IPS DF 4.7 (cell line): ENCODE measurements around the gene PPP1R1A.

Experiments
- DNase-seq: peaks from one replicate; pipeline ENCODE4 v3.0.0-alpha.2; 2013; ENCODE audit warnings: low spot score; ENCODE audit errors: extremely low read depth

The PPP1R1A gene

DNA sequence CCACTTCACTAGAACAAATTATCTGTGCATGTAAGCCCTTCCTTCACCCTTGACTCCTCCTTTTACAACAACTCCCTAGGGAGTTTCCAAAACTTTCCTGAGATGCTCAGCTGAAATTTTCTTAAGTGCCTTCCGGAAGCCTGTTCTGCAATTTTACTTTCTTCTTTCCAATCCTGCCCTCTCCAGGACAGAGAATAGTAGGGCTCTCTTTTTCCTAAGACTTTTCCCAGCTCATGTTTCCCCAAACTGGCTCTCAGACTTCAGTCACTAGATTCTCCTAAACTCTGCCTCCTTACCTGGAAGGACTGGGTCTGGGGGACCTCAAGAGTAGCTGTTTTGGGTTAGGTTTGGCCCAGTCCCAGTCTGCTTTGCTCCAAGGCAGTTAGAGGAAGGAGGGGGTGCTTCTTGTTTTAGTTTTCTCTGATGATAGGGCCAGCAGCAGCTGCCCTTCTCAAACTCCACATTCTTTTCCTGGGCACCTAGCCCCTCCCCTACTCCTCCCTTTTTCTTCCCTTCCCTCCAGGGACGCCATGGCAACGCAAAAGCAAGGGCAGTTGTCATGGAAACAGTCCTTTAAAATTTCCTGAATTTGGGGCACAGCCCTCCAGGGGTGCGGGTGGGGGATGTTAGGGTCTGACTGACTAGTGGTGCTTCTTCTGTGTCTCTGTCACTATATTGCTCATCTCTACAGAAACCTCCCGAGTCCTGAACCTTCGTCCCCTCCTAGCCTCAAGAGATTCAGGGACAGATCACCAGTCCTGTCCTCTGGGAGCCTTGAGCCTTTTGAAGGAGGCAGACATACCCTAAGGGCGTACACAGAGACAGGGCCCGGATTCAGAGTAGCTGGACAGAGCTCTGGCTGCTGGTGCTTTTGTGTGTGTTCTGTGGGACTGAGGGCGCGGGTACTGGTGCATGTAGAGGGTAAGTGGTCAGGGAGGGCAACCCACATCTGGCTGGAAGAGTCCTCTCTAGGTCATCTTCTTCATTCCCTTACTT, 17.0 kb downstream of the PPP1R1A start:
- DNase-seq: no peak

DNA sequence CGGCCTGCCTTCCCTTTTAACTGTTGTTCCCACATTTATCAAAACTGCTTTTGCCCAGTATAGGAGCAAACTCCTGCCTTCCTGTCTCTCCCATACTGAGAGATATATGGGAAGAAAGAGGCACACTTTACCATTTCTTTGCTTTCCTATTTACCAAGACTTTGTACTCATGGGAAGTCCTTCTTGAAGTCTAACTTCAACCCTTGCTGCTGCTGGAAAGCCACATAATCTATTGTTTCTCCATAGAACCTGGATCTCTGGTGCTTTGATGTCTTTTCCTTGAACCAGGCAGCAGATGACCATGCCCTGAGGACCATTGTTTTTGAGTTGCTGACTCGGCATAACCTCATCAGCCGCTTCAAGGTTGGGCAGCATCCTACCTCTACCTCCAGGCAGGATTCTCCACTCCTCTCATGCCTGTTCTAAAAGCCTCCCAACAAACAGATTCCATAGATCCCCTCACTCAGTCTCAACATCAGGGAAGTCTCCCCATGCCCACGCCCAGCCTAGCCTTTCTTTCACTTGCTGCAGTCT, 18.4 kb downstream of the PPP1R1A start:
- no peak for DNase-seq

DNA sequence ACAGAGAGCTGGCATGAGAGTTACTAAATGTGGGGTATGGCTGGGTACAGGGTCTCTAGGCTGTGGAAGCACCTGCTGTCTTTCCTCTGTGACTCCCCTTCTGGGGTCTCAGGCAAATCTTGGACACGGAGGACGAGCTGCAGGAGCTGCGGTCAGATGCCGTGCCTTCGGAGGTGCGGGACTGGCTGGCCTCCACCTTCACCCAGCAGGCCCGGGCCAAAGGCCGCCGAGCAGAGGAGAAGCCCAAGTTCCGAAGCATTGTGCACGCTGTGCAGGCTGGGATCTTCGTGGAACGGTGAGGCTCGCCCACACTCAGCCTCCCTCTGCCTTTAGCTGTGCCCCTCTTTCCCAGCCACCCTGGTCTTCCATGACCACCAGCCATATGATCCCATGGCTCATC, 19.4 kb downstream of the PPP1R1A start:
- DNase-seq: no peak

DNA sequence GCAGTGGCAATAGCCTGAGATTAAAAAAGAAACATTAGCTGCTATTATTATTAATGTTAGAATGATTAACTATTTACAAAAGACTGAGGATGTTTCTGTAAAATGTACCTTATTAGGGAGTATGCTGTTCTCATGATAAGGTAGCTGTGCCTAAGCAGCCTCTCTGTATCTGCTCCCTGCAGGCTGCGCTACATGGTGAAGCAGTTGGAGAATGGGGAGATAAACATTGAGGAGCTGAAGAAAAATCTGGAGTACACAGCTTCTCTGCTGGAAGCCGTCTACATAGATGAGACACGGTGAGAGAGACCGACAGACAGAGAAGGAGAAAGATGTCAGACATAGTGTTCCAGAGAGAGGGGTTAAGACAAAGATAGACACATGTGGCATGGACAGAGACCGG, 21.7 kb downstream of the PPP1R1A start:
- DNase-seq: no peak

DNA sequence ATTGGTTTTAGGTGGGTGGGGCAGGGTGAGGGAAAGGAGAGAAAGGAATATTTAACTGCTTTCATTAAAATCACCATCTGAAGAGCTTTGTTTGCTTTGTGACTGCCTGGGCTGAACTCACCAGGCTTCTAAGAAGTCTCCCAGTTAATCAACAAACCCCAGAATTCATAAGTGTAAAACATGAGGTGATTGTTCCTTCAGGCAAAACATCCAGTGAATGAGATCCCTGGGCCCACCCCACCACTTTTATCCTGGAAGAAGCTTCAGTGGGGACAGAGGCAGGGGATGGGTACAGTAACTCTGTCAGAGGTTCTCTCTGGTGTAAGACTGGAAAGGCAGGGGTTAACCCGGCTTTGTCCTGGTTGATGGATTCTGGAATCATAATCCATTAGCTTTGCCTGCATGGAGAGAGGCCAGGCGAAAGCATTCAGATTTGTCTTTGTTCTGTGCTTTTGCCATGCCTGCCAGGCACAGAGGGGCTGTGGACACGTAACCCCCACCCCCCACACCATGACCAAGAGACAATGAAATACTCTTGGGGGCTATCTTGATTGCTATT, 22.4 kb downstream of the PPP1R1A start:
- no peak for DNase-seq

DNA sequence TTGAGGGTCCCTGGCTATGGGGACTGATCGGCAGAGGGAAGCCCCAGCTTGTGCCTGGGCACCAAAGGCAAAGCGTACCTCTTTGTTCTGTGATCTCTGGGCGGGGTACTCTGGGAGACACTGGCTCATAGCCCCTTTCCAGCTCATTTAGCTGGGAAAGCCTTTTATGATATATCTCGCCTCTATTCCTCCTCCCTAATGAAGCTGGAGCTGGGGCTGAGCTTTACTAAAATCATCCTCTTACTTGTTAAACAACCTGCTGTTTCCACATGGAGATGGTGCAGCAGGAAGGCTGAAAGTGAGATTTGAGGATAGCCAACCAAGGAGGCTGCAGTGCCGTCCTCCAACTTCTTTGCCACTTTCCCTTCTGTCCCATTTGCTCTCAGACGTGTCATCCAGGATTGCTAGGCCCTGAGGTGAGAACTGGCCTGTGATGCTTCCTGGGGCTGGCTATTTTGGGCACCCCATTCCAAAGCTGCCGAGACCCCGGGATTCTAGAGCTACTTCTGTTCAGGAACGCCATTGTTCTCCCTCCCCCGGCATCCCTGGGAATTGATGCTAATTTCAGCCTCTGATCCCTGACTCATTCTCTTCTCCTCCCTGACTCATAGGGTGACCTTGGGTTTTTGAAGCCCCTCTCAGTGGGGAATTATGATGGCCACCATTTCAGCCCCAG, 23.0 kb downstream of the PPP1R1A start:
- no peak for DNase-seq

DNA sequence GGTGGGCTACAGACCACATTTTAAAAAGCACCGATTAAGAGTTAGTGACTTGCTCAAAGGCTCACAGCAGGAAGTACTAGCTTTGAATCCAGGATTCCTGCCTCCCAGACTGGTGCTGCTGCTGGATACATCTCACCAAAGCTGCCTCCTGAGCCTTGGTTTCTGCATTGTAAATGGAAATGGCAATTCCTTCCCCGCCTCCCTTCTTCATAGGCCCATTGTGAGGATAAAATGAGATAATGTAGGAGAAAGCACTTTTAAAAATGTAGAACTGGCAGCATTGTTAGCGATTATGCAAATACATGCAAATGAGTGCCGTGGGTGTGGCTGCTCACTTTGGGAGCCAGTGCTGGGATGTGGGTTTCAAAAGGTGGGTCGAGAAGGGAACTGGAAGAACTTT, 23.7 kb downstream of the PPP1R1A start:
- DNase-seq: peak; percentile 83

DNA sequence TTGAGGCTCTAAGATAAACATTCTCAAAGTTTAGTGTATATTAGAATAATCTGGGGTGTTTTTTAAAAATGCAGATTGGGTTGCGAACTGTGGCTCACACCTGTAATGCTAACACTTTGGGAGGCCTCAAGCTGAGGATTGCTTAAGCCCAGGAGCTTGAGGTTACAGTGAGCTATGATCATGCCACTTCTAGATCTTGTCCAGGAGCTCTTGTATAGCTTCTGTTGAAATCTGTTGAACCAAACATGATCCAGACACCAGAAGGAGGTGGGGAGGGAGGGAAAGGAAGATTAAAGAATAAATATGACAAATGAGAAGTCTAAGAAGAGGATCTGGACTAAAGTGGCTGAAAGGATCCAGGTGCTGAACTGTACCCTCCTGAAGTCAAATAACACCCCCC, 24.7 kb downstream of the PPP1R1A start:
- DNase-seq: no peak

DNA sequence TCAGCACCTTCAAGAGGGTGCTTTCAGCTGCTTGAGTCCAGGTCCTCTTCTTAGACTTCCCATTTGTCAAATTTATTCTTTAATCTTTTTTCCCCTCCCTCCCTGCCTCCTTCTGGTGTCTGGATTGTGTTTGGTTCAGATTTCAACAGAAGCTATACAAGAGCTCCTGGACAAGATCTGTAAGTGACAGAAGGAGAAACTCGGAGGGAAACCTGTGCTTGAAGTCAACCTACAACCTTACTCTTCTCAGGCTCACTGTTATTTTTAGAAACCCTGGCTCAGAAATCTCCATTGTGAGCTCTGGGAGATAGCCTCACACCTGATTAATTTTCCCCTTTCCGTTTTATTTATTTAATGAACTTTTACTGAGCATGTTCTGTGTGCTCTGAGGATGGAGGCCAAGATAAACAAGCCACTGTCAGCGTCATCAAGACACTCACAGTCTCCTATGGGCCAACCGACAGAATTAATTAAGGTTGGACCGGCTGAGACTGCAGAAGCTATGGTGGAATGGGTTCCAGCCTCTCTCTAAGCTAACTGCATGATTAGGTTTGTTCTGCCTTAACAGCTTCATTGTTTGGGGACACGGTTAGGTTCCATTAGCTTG, 25.6 kb downstream of the PPP1R1A start:
- DNase-seq: no peak

DNA sequence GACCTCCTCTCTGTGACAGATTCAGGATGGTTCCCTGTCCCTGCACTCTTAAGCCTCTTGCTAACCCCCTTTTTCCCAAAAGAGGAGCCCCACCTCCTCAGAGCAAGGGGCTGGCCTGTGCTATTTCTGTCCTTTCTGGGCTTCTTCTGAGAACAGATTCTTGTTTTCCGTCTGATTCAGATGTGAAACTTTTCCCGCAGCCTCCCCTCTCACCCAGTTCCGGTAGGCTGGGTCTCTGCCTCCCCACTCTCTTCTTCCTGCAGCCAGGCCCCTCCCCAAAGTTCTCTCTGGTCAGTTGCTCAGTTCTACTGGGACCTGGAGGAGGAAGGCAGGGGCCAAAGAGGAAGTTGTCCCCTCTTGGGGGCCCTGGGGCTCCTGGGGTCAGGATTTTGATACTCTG, 27.3 kb downstream of the PPP1R1A start:
- no peak for DNase-seq

DNA sequence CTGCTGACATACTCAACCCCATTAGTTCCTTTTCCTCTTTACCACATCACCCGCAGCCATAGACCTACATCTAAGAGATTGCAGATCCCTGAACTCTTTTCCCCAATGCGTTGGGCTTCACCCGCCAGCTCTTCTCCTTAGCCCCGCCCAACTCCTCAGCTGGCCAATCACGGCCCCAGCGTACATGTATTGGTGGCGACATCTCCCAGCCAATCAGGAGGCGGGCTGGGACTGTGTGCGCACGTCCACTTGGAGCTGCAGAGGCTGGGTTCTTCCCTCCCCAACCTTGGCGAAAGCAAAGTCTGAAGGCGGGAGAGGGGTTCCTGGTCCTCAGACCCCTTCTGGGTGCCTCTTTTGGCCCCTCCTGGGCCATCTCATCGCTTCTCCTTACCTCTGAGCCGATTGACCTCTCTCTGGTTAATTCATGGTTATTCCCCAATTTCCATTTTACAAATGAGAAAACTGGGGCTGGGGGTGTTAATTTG, 28.0 kb downstream of the PPP1R1A start:
- peak; percentile 60 for DNase-seq

DNA sequence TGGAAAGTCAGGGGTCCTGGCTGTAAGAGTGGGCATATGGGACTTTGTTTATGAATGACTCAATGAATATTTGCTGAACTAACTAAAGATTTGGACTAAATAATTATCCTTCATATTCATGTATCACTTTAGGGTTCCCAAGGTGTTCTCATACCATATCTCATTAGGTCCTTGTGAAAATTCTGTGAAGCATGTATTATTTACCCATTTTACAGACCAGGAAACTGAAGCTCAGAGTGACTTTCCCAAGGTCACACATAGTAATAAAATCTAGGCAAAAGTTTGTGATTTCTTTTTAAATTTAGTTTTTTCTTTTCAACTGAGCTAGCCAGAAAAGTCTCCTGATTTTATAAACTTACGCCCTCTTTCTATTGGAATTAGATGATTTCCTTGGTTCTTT, 29.7 kb downstream of the PPP1R1A start:
- no peak for DNase-seq

DNA sequence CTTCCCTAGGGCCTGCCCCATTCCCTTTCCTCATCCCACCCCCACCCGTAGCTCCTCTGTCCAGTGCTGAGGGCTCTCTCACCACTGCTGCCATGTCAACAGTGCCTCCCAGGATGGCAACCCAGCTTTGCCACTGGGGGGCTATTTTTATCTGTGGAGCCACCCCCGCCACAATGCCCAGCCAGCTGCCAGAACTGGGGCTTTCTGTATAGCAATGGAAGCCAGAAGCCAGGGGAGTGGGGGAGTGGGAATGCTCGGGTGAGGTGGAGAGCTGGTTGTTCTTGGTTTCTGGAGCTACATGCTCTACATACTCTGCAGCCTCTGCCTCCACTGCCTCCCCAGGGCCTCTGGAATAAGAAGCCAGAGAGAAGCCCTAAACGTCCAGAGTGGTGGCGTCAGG, 30.1 kb downstream of the PPP1R1A start:
- no peak for DNase-seq

DNA sequence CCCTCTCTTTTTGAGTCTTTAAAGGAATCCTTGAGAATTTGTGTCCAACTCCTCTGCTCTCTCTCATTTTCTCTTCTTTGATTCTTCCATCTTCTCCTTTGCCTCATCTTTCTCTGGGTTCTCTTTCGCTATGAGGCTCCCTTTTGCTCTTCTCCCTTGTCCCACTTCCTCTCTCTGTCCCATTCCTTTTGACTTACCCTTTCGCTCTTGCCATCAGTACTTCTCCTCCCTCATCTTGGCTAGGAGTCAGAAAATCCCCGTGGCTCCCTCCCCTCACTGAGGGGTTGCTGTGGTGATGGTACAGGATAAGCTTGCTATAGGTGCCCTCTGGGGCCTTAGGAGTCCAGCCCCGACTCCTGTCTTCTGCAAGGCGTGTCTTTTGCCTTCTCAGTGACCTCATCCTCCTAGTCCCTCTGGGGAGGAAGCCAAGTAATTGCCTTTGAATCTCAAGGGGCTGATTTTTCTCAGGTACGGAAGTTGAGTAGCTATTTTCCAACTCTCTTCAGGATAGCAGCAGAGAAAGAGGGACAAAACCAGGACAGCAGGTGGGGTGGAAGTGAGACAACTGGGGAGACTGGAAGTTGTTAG, 32.7 kb downstream of the PPP1R1A start:
- no peak for DNase-seq

DNA sequence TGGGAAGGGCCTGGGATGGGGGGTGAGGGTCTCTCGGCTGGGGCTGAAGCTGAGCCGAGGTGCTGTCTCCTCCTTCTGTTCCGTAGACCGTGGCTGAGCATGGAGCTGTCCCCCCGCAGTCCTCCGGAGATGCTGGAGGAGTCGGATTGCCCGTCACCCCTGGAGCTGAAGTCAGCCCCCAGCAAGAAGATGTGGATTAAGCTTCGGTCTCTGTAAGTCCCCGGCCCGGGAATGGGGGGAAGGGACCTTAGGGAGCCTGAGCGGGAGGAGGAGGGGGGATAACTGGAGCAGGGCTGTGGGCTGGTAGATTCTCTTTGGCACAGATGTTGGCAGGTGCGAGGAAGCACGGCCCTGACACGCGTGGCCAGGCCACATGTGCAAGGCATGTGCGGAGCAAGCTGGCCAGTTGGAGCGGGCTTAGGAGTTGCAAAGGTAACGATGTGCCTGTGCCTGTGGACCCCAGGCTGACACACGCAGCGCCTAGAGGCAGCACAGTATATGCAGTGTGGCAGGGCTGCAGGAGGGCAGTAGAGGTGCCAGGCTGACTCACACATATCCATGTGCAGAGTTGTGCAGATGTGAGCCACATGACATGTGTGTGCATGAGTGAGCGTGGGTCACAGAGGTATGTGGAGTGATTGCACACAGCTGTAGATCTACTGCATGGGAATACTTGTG, 38.5 kb downstream of the PPP1R1A start:
- no peak for DNase-seq

DNA sequence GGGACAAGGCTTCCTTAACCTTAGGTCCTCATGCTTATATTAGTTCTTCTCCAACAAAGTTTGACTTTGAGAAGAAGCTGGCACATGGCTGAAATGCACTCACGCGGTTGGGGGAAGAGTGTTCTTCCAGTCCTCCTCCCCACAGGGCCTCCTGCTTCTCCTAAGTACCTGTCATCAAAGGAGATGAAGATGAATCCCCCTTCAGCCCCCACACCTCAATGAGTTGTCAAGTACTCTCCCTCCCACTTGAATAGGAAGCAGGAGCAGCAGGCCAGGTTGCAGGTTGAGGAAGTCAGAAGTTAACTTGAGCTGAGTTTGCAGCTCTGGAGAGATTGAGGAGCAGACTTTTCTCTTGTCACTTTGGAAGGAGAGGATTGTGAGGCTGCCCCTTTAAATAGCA, 41.9 kb downstream of the PPP1R1A start:
- DNase-seq: no peak

DNA sequence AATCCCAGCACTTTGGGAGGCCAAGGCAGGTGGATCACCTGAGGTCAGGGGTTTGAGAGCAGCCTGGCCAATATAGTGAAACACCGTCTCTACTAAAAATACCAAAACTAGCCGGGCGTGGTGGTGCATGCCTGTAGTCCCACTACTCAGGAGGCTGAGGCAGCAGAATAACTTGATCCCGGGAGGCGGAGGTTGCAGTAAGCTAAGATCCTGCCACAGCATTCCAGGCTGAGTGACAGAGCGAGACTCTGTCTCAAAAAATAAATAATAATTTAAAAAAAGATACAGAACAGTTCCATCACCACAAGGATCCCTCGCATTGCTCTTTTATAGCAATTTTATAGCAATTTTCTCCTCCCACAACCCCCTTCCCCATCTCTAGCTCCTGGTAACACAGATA, 43.7 kb downstream of the PPP1R1A start:
- DNase-seq: no peak

DNA sequence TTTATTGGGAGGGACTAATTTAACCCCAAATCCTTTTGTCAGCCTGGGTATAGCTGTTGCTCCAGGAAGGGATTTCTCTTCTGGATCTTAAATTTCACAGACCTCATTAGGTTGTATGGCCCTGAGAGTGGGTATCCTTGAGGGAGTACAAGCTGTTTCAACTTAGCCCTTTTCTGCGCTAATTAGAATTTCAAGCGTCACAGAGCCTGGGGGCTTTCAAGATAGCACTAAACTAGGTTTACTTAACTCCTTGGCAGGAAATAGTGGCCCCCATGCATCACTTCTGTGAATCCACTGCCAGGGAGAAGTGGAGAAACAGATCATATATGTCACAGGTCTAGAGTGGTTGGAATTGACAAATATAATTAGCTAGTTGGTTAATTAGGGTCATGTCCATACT, 44.9 kb downstream of the PPP1R1A start:
- DNase-seq: no peak

DNA sequence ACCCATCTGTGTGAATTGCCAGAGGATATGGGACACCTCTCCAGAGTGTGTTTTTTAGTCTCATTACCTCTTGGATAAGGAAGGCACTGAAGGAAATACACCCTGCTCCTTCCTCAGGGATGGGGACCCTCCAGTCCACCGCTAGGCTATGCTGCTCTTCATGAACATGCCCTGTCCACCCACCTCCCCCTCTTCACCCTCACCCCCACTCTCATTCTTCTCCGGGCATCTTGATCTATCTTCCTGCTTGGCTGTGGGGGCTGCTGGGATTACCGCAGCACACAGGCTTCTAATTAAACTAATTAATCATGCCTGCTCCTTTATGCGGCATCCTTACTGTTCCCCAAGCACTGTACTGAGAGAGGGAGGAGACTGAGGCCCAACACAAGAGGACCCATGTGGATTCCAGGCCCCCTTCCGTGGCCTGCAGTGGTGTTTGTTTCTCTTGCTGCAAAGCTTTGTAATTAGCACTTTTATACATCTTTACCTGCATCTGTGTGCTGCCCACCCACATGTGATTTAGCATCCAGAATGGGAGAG, 46.6 kb downstream of the PPP1R1A start:
- DNase-seq: no peak

DNA sequence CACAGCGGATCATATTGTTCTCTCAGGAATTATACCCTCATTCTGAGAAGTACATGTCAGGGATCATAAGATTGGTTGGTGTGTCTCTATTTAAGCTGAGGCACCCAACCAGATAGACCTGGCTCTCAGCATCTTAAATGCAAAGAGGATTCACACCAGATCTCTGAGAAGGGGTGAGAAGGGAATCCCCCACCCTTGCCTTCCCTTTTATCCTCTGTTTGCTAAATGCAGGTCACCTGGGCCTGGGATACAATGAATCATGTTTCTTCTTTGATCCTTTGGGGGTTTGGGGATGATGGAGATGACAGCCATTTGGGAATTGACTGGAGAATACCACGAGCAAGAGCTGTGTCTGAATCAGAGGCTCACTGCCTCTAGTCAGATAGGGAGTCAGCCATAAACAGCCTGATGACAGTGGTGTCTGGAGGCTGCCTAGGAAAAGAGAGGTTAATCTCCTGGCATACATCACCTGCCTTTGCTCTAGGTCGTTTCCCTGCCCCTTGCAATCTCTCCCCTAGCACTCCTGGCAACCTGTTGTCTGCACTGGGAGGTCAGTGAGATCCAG, 50.2 kb downstream of the PPP1R1A start:
- no peak for DNase-seq
